Measurements from ENCODE around the gene ZNF280A. TPM values are rescaled to one million over a fixed set of nuclear protein-coding genes. Genes with fewer than 3 reads are reported as not detected.
"Not testable (repeated sequence)": the region's sequence is repeated elsewhere in the genome, so short reads cannot be mapped to it uniquely, and the experiment has no call there.

Gene ZNF280A
- total RNA-seq, 1 experiment from 2014 or later: 0.81 TPM

DNA sequence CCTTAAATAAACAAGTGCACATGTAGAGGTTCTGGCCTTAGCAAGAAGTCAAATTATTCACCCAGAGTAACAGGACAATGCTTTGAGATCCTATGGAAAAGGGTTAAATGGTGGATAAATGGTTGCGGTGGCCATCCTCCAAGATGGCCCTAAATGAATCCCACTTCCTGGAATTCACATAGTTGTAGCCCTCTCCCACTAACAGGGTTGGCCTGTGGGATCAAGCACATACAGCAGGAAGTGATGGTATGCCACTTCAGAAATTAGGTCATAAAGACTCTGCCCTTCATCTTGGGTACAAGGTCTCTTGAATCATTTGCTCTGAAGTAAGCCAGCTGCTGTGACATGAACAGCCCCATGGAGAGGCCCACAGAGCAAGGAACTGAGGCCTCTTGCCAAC, 13.3 kb downstream of the ZNF280A start (continued):
- no peak for TF ChIP-seq CEBPB (IDR thresholded peaks at IDR 0.05; ENCODE audit: low read depth)
- TF ChIP-seq, protein P1, sequence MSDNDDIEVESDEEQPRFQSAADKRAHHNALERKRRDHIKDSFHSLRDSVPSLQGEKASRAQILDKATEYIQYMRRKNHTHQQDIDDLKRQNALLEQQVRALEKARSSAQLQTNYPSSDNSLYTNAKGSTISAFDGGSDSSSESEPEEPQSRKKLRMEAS (IDR thresholded peaks at IDR 0.05): no peak
- no peak for TF ChIP-seq RAD21 (IDR thresholded peaks at IDR 0.05; ENCODE audit: low read depth)

GRCh38 chr22:22498267-22498666, 21.8 kb downstream of the ZNF280A start:
- TF ChIP-seq POLR2AphosphoS5 (IDR thresholded peaks at IDR 0.05; ENCODE audit: low read depth, low read length) (no peak), SRF (IDR thresholded peaks at IDR 0.05; ENCODE audit: low read depth) (no peak), ZNF274 (IDR thresholded peaks at IDR 0.05; ENCODE audit: low read depth, low read length) (no peak), CEBPB (IDR thresholded peaks at IDR 0.05; ENCODE audit: low read depth) (no peak), TCF7L2 (IDR thresholded peaks at IDR 0.05; ENCODE audit: borderline replicate concordance, extremely low read depth, insufficient read depth, insufficient read length) (no peak), EGR1 (IDR thresholded peaks at IDR 0.05; ENCODE audit: low read depth) (no peak), POLR2A (IDR thresholded peaks at IDR 0.05; ENCODE audit: borderline replicate concordance, extremely low read depth, insufficient read depth, insufficient read length) (no peak), CBX3 (IDR thresholded peaks at IDR 0.05; ENCODE audit: low read depth) (no peak), SP1 (IDR thresholded peaks at IDR 0.05; ENCODE audit: low read depth) (no peak), ZFX (IDR thresholded peaks at IDR 0.05) (no peak)
- TF ChIP-seq, protein P2, sequence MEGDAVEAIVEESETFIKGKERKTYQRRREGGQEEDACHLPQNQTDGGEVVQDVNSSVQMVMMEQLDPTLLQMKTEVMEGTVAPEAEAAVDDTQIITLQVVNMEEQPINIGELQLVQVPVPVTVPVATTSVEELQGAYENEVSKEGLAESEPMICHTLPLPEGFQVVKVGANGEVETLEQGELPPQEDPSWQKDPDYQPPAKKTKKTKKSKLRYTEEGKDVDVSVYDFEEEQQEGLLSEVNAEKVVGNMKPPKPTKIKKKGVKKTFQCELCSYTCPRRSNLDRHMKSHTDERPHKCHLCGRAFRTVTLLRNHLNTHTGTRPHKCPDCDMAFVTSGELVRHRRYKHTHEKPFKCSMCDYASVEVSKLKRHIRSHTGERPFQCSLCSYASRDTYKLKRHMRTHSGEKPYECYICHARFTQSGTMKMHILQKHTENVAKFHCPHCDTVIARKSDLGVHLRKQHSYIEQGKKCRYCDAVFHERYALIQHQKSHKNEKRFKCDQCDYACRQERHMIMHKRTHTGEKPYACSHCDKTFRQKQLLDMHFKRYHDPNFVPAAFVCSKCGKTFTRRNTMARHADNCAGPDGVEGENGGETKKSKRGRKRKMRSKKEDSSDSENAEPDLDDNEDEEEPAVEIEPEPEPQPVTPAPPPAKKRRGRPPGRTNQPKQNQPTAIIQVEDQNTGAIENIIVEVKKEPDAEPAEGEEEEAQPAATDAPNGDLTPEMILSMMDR (IDR thresholded peaks at IDR 0.05 in 2 of 3, conservative IDR thresholded peaks at IDR 0.05 in 1 of 3; ENCODE audit: borderline replicate concordance in 1 of 3, insufficient read depth in 1 of 3, low read depth in 2 of 3, low read length in 2 of 3): no peak
- TF ChIP-seq, protein P3, sequence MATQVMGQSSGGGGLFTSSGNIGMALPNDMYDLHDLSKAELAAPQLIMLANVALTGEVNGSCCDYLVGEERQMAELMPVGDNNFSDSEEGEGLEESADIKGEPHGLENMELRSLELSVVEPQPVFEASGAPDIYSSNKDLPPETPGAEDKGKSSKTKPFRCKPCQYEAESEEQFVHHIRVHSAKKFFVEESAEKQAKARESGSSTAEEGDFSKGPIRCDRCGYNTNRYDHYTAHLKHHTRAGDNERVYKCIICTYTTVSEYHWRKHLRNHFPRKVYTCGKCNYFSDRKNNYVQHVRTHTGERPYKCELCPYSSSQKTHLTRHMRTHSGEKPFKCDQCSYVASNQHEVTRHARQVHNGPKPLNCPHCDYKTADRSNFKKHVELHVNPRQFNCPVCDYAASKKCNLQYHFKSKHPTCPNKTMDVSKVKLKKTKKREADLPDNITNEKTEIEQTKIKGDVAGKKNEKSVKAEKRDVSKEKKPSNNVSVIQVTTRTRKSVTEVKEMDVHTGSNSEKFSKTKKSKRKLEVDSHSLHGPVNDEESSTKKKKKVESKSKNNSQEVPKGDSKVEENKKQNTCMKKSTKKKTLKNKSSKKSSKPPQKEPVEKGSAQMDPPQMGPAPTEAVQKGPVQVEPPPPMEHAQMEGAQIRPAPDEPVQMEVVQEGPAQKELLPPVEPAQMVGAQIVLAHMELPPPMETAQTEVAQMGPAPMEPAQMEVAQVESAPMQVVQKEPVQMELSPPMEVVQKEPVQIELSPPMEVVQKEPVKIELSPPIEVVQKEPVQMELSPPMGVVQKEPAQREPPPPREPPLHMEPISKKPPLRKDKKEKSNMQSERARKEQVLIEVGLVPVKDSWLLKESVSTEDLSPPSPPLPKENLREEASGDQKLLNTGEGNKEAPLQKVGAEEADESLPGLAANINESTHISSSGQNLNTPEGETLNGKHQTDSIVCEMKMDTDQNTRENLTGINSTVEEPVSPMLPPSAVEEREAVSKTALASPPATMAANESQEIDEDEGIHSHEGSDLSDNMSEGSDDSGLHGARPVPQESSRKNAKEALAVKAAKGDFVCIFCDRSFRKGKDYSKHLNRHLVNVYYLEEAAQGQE (IDR thresholded peaks at IDR 0.05; ENCODE audit: low read depth): no peak
- DNase-seq (ENCODE audit: low read depth, low spot score) (no peak), ATAC-seq (no peak)
- Histone ChIP-seq H3K4me2 (ENCODE audit: low read length) (no peak overlapping the region), H2AFZ (ENCODE audit: low read depth, low read length, poor library complexity, severe bottlenecking) (no peak overlapping the region), H3K9ac (ENCODE audit: low read length) (no peak overlapping the region), H3K9me2 (ENCODE audit: insufficient read depth) (no peaks in the 10 kb centered on the region), H3K4me3 (replicated peaks in 1 of 2; ENCODE audit: low read depth in 1 of 2, low read length in 2 of 2) (no peak overlapping the region), H3K4me1 (ENCODE audit: control insufficient read depth in 1 of 2, insufficient read depth in 2 of 2, low read length in 2 of 2) (no peaks in the 10 kb centered on the region), H3K27me3 (ENCODE audit: insufficient read depth, low read length) (no peaks in the 10 kb centered on the region), H3K9me3 (ENCODE audit: control insufficient read depth in 1 of 2, insufficient read depth in 1 of 2, low read depth in 1 of 2, low read length in 2 of 2) (no peaks in the 10 kb centered on the region), H4K20me1 (ENCODE audit: insufficient read depth) (0 out of 2 replicates have a peak, but pooled peaks cover 4% of the 10 kb centered on the region), H3K36me3 (ENCODE audit: control insufficient read depth in 1 of 2, insufficient read depth in 2 of 2, low read length in 2 of 2) (peaks cover 2 to 6% of the 10 kb centered on the region in 2 experiments; a peak in 2 of 4 replicates), H3K27ac (ENCODE audit: low read depth, low read length) (no peak overlapping the region), H3K79me2 (ENCODE audit: insufficient read depth, low read length) (peaks cover 8% of the 10 kb centered on the region; the same call in 1 of the 2 replicates)
- intact Hi-C loops (cut with micrococcal nuclease): no loop called here
- ChIA-PET RAD21 (ENCODE audit: low non-redundant PET in 1 of 2, low total read pairs in 2 of 2, uncharacterized antibody in 2 of 2, unreplicated experiment in 2 of 2) (no interaction called here), CTCF (interaction anchor here (1.3 kb wide), 1 partner anchor 10 kb away, joined by 3 read pairs; the partner anchor contains the start of gene ZNF280B), POLR2A (interaction anchor here (0.7 kb wide), 1 partner anchor 39 kb away, joined by 3 read pairs; no protein-coding TSS in a partner anchor)
- no TSS peak for BruUV-seq (replicated peaks)

- POLR2A ChIA-PET; H3K4me3 ChIP-seq (replicated peaks in 1 of 2; ENCODE audit: low read depth in 1 of 2, low read length in 2 of 2); ATAC-seq; H2AFZ ChIP-seq (ENCODE audit: low read depth, low read length, poor library complexity, severe bottlenecking); intact Hi-C loops (cut with micrococcal nuclease); H3K27me3 ChIP-seq (ENCODE audit: insufficient read depth, low read length); H3K4me2 ChIP-seq (ENCODE audit: low read length); H3K27ac ChIP-seq (ENCODE audit: low read depth, low read length); H3K79me2 ChIP-seq (ENCODE audit: insufficient read depth, low read length); RAD21 ChIA-PET (ENCODE audit: low non-redundant PET in 1 of 2, low total read pairs in 2 of 2, uncharacterized antibody in 2 of 2, unreplicated experiment in 2 of 2); H3K9ac ChIP-seq (ENCODE audit: low read length); H3K9me3 ChIP-seq (ENCODE audit: control insufficient read depth in 1 of 2, insufficient read depth in 1 of 2, low read depth in 1 of 2, low read length in 2 of 2); H3K4me1 ChIP-seq (ENCODE audit: control insufficient read depth in 1 of 2, insufficient read depth in 2 of 2, low read length in 2 of 2); BruUV-seq (replicated peaks); CTCF ChIA-PET; H4K20me1 ChIP-seq (ENCODE audit: insufficient read depth); H3K9me2 ChIP-seq (ENCODE audit: insufficient read depth); DNase-seq (ENCODE audit: low read depth, low spot score): not testable (repeated sequence)
- peaks cover 21 to 23% of the 10 kb centered on the region in 2 experiments for H3K36me3 ChIP-seq (ENCODE audit: control insufficient read depth in 1 of 2, insufficient read depth in 2 of 2, low read length in 2 of 2)
Observed at GRCh38 chr22:22491589-22491988, 28.5 kb downstream of the ZNF280A start.
